ENCODE measurements around the gene SSTR4.
"Not testable (repeated sequence)": the region's sequence is repeated elsewhere in the genome, so short reads cannot be mapped to it uniquely, and the experiment has no call there.

Gene SSTR4

DNA sequence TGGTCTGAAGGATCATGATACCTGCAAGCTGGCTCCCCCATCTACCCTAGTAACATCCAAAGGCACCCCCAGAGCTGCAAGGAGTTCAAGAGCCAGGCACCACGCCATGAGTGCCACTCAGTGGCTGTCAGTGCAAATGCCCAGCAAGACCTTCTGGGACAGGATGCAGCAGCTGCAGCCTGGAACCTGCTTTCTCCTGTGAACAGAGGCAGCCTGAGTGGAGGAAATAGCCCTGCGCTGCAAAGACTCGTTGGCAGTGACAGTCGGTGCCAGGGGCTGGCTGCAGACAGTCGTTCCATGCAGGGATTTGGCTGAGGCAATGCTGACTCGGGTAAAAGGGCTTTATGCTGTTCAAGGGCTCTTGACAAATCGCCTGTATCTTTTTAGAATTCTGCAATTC lies 15.7 kb upstream of the SSTR4 start:
- DNase-seq: no peak

DNA sequence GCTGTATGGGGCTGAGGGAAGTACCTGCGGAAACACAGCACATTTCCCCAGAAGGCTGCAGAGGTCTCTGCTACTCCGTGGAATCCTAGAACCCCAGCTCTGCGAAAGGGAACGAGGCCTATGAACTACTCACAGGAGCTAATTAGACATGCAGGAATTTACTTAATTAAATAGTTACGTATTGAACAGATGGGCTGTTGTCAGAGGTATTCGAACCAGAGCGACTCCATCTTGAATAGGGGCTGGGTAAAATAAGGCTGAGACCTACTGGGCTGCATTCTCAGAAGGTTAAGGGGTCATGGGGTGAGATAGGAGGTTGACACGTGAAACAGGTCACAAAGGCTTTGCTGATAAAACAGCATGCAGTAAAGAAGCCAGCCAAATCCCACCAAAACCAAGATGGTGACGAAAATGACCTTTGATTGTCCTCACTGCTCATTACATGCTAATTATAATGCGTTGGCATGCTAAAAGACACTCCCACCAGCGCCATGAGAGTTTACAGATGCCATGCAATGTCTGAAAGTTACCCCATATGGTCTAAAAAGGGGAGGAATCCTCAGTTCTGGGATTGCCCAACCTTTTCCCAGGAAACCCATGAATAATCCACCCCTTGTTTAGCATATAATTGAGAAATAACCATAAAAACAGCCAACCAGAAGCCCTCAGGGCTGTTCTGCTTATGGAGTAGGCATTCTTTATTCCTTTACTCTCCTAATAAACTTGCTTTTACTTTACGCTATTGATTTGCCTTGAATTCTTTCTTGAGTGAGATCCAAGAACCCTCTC lies 14.7 kb upstream of the SSTR4 start:
- no peak for DNase-seq

DNA sequence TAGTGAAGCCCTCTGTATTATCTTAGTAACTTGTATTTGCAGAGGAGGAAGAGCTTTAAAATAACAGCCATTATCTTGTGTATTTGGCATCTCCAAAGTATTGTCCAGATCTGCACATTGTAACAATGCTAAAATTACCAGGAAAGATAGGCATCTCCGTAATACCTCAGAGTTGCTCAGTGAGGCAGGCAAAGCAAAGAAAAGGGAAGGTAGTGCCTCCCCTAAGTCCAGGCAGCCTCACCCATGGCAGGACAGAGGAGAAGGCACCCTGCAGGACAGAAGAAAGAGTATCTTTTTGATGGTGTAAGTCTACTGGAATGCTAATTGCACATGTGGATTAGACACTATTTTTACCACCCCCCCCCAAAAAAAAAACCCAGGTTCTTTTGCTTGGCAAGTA lies 13.6 kb upstream of the SSTR4 start:
- no peak for DNase-seq

DNA sequence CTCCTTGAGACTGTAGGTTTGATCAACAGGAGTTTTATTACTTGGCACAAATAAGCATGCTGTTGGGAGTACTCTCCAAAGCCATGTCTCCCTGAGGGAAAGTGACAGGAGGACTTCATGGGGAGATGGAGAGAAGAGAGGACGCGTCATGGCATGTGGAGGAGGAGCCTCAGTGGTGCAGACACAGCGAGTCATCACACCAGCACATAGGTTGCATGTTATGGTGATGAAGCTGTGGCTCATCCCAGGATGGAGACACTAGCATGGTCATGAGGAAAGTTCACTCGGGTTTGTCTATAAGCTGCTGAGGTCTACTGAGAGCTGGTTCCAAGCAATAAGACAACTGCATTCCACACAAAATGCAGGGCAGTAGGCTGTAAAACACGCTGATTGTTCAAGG lies 13.2 kb upstream of the SSTR4 start:
- no peak for DNase-seq

DNA sequence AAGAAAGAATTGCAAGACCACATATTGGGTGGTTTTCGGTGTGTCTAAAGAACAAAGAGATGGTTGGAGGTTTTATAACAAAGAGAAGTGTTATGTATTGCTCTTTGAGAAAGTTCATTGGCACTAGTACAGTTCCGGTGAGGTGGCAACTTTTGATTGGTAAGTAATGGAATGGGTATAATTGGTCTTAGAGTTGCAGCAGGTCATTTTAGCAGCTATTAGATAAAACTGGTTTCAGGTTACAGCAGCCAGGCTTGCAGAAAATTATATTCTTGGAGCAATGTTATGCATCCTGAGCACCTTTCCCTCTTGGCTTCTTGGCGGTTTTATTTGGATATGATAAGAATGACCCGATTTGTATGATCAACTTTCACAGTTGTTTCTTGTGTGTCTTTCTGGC lies 12.3 kb upstream of the SSTR4 start:
- DNase-seq: no peak

DNA sequence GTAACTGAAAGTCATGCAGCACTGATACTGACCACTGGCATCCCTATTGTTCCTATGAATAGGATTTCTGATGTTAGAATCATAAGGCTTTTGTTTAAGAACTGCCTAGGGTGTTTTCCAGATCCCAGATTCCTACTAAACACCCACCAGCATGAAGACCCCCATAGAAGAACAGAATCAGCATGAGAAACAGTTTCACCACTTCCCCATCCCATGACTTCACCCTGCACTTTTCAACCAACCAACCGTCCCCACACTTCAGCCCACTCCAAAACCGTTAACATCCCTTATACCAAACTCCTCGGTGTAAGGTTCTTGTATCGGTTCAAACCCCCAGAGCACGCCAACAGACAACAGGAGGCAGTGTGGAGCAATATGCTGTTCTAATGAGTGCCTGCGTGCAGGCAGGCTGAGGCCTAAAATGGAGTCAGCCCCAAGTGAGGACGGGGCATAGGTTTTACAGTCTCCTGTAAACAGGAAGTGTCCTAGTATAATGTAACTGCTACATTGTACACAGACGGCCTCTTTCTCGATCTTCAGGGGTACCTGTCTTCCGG lies 11.4 kb upstream of the SSTR4 start:
- no peak for DNase-seq

DNA sequence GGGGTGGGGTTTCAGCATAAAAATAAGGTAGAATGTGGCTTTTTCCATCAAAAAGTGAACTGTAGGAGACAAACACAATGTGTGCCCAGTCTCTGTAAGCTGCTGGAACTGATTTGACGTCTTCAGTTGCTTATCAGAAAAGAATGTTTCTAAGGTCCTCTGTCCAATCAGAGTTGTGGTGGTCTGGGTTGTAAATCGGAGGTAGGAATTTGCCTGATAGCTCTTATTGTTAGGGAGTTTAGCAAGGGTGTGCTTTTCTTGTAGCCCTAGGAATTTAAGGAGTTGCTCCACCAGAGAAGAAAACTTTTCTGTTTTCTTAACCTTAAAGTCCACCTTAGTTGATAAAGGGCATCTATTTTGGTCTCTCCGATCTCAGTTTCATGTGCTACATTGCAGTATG lies 10.4 kb upstream of the SSTR4 start:
- DNase-seq: no peak

DNA sequence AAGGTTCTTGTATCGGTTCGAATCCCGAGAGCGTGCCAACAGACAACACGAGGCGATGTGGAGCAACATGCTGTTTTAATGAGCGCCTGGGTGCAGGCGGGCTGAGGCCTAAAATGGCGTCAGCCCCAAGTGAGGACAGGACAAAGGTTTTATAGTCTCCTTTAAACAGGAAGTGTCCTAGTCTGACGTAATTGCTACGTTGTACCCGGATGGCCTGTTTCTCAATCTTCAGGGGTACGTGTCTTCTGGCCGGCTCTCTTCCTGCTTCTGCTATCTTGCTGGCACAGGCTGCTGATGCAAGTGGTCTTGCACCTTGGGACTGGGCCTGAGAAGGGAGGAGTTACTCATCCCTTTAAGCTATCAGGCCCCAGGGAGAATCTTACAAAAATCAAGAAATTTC lies 9.6 kb upstream of the SSTR4 start:
- not testable (repeated sequence) for DNase-seq

DNA sequence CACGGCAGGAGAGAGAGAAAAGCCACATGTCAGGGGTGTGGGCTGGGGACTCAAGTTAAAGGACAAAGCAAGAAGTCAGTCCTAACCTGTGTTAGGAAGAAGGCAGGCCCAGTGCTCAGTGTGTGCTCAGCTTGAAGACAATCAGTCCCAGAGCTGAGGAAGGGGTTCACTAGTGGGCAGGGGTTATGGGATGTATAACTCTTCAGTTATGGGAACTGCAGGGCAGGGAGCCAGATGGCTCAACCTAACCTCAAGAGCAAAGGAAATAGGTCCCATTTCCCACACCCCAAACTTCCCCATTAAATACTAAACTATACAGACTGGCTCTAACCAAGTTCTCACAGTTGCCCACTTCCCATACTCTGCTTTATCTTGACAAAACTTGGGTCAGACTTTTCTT lies 7.4 kb upstream of the SSTR4 start:
- DNase-seq: no peak

DNA sequence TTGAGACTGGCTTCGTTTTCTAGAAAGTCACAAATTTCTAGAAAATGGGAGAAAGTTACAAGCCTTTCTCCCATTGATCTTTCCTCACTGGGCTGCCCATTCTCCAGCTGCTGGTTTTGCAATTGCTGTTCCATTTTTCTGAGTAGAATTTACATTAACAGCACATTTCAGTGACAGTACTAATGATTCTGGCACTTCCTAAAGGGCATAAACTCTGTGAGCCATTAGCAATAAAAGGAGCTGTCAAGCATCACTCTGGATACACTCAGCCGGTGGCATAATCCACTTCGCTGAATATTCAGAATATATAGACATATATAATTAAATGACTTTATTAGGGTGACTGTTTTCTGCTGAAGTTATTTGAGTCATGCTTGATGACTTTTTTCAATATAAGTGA lies 6.7 kb upstream of the SSTR4 start:
- DNase-seq: no peak

DNA sequence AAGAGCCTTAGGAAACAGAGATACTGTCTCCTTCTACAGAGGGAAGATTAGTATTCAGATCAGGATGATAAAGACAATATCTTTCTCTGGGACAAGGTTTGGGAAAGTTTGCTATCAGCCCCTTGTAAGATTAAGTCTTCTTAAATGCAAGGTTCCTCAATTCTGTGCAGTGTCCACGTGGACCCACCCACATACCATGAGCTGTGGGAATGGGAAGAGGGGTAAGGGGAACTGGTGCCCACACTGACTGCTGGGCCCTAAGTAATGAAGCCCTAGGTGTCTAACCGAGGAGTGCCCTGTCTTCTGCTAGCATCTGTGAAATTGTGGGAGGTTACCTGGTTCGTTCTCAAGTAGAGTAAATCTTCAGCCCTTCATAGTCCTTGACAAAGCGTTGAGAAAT lies 5.8 kb upstream of the SSTR4 start:
- no peak for DNase-seq

DNA sequence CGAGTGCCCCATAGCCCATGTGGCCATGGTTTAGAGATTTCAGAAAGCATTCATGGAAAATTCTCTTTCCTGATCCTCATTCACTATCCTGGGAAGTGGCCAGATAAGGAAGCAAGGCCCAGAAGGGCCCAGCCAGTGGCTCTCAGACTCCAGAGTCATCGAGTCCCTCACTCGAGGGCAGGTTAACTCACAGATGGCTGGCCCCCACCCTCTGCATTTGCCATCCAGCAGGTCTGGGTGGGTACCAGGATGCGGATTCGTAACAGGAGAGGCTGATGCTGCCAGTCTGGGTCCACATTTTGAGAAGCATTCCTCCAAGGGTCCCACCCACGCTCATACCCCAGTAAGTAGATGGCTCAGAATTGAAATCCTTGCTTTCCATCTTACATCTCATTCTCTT lies 3.8 kb upstream of the SSTR4 start:
- no peak for DNase-seq

DNA sequence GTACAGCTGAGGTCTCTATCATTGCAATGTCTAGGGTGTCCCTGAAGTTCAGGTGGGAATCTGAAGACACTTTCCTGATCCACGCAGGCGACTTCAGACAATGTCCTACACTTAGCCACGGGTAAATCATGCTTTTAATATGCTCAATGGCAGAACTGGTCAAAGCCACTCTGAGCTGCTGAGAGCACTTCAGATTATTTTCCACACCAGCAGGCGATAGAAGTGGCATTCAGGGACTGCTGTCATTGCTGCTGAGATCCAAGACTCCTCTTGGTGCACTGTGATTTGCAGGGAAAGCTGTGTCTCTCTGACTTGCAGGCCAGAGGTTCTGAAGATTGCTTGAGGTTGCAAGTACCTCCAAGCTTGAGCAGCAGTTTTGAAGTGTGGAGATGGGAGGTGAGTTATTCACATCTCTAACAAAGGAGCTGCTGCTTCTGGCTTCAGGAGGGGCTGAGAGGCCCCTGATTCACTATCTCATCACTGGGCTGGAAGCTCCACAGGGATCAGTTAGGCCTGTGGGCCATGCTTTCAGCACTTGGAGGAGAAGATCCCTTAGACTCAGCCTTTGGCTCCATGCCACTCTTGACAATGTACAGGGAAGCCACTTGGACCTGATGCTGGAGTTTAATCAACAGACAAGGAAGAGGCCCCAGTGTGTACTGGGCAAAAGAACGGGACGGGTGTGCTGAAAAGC lies 2.9 kb upstream of the SSTR4 start:
- DNase-seq: no peak

DNA sequence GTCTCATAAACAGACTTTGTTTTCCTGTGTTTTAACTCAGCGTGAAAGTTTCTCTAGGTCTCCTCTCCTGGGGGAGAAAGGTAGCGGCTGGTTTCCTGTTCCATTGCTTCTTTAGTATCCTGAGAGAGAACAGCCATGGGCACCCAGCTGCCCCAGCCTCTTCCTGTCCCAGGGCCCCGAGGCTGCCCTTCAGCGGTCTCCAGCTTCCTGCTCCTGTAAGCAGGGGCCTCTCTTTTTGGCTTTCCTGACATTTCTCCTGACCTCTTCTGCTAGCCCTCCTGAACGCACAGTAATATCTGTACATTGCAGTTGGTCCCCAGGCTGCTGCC lies 2.4 kb upstream of the SSTR4 start:
- no peak for DNase-seq

DNA sequence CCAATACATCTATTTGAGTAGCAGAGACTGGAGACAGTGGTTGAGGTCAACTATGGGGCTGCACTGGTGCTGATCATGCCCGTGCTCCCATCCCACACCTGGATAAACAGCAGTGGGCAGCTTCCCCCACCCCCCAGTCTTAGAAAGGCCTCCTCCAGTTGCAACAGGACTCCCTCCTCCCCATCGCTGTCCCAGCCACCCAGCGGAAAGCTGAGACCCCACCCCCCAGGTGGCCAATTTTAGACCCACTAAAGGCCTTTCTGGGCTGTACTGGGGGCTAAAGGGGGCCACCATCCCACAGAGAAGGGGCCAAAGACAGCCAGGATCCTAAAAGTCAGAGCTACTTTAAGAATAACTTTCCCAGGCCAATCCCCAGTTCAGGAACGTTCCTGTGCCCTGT lies 1.2 kb upstream of the SSTR4 start:
- DNase-seq: no peak

DNA sequence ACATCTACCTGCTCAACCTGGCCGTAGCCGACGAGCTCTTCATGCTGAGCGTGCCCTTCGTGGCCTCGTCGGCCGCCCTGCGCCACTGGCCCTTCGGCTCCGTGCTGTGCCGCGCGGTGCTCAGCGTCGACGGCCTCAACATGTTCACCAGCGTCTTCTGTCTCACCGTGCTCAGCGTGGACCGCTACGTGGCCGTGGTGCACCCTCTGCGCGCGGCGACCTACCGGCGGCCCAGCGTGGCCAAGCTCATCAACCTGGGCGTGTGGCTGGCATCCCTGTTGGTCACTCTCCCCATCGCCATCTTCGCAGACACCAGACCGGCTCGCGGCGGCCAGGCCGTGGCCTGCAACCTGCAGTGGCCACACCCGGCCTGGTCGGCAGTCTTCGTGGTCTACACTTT lies 619 bp downstream of the SSTR4 start:
- no peak for DNase-seq

DNA sequence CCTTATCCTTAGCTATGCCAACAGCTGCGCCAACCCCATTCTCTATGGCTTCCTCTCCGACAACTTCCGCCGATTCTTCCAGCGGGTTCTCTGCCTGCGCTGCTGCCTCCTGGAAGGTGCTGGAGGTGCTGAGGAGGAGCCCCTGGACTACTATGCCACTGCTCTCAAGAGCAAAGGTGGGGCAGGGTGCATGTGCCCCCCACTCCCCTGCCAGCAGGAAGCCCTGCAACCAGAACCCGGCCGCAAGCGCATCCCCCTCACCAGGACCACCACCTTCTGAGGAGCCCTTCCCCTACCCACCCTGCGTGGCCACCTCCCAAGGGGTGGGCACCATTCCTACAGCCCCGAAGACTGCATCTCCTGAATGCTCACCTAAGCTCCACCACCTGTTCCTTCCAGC lies 1.3 kb downstream of the SSTR4 start:
- no peak for DNase-seq

DNA sequence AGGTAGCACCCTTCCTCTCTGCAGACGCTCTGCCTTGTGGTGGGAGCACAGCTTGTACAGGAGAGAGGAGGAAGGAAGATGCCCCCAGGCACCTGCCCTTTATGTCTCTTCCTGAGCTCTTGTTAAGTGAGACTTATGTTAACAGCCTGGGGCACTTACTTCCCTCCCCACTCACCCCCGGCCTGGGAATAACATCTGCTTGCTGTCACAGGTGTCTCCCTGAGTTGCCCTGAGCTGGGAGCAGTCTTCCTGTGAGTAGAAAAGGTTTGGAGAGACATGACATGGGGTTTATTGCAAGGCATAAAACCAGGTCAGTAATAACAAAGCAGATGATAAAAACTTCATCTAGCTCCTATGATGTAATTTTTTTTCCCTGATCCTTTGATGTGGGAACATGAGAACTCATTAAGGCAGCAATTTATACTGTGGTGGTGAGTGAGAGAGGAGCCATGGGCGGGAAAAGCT lies 1.9 kb downstream of the SSTR4 start:
- no peak for DNase-seq

DNA sequence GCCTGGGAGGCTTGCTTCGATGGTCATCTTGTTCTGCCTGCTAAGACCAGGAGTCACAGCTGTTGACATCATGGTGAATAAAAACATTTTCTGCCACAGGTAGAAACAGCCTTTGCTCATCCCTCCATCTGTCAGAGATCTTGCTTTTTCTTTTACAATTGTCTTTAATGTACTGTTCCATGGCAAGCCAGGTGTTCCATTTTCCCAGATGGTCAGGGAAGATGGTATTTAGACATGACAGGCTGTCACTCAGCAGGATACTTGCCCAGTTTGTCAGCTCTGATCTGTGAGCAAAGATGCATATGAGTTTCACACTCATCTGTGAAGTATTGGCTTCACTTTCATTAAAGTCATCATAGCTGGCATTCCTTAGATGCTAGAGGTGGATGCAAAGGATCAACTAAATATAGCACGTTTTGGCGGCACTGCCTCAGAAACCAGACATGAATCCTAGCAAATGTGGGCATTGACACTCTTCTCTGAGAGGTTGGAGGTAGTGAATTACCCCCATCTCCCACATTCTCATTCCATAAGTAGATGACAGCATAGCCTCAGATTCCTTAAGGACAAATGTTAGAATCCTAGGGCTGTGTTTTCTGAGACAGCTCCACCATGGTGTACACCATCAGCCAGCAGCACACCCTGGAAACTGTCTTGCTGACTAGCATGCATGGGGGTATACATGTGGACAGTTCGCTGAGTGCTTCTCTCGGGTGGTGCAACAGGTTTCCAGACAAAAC lies 4.2 kb downstream of the SSTR4 start:
- no peak for DNase-seq

DNA sequence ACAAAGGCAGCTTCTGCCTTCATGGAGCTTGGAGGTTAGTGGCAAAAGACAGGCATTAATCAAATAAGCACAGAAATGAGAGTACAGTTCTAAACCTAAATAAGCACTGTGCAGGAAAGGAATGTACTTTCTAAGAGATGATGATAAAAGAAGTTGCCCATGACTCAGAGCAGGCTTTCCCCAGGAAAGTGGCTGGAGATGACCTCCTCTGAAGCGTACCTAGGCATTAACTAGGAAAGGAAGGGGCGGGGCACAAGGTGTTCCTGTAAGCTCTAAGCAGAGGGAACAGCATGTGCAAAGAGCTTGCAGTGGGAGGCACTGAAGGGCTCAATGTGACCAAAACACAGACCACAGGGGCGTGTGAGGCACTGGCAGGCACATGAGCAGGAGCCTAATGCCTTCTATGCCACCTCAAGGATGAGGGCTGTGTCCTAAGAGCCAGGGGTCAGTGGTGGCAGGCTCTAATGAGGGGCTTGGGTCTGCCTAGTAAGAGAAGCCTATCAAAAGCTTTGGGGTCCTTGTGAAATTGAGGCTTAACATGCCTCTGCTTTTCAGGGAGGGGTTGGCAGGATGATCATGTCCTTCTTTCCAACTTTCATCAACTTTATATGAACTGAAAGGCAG lies 4.9 kb downstream of the SSTR4 start:
- no peak for DNase-seq

DNA sequence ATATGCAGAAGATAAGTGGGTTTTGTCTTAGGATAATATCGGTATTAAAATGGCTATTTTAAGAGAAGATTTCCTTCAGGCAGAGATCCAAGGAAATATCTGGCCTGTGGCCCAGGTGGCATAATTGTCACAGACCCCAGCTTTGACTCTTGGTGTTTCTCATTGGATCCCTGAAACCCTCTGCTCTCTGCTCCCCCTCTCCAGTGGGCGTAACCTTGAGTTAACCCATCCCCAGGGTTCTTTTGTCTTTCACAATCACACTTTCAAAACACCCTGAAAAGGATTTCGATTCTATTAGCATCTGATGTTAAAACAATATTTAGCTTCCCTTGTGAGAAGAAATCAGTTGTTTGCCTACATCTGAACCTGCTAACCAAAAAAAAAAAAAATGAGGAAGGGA lies 7.2 kb downstream of the SSTR4 start:
- DNase-seq: no peak

DNA sequence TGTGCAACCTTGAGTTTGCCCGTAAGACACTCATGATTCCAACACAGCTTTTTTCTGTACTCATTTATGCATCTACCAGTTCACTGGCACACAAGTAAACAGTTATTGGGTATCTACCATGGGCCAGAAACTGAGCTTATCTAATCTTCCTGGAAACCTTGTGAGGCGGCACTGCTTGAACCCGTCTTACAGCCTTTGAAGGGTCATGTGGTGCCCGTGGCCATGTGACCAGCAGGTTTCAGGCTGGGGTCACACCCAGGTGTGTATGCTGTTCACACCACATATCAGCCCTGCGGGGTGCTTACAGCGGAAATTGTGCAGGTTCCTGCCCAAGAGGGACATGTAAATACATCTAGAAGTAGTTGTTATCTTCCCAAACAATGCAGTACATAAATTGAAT lies 8.3 kb downstream of the SSTR4 start:
- DNase-seq: no peak

DNA sequence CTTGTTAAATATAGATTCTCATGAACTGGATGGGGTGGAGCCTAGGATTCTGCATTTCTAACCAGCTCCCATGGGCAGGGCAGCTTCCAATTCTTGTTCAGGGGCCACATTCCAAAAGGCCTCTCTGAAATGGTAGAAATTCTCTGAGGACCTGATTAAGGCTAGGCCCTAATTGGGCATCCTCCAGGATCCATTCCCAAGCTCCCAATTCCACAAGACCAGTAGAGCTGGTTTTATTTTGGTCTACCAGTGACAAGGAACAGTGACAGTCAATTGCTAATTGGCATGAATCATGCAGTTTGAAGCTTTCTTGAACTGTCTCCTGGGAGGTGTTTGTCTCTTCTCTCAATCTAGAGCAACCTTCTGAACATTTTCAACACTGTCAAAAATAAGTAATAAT lies 11.3 kb downstream of the SSTR4 start:
- DNase-seq: no peak
